Stimulated activated memory B cell treated with anti-CD40 and anti-IgM and Interleukin-4, amounts not matched to agents 10 μg/mL and 1 μg/mL and 100 μg/mL, for 72 hours (primary cell): ENCODE results near the gene NFKB1.

Experiments used
- ATAC-seq: fragments of 150-1000 bp; cut with Tn5 transposase; 2 replicates; pipeline ENCODE4 v1.10.0; 2021
- H3K27ac Mint-ChIP-seq: one replicate; pipeline ENCODE4 v1.8.0; 2022; ENCODE audit warnings: mild to moderate bottlenecking, mixed read lengths
- H3K27me3 Mint-ChIP-seq: one replicate; pipeline ENCODE4 v1.8.0; 2022; ENCODE audit warnings: mixed read lengths
- H3K36me3 Mint-ChIP-seq: one replicate; pipeline ENCODE4 v1.8.0; 2022; ENCODE audit warnings: mixed read lengths
- H3K4me1 Mint-ChIP-seq: one replicate; pipeline ENCODE4 v1.8.0; 2022; ENCODE audit warnings: mixed read lengths
- H3K4me3 Mint-ChIP-seq: one replicate; pipeline ENCODE4 v1.8.0; 2022; ENCODE audit warnings: mild to moderate bottlenecking, moderate library complexity, mixed read lengths
- H3K9me3 Mint-ChIP-seq: one replicate; pipeline ENCODE4 v1.8.0; 2022; ENCODE audit warnings: mixed read lengths

The NFKB1 gene

GRCh38 chr4:102534845-102535244 is 33.7 kb downstream of the NFKB1 start:
- H3K27ac Mint-ChIP-seq = peak overlapping the region; percentile 35
- no peak overlapping the region for H3K4me3 Mint-ChIP-seq
- peaks cover 37% of the 10 kb centered on the region for H3K4me1 Mint-ChIP-seq
- no peak for ATAC-seq
- no peaks in the 10 kb centered on the region for H3K9me3 Mint-ChIP-seq
- H3K27me3 Mint-ChIP-seq = no peaks in the 10 kb centered on the region
- H3K36me3 Mint-ChIP-seq = peaks cover 28% of the 10 kb centered on the region

GRCh38 chr4:102535398-102536082 is 34.4 kb downstream of the NFKB1 start:
- Mint-ChIP-seq H3K4me3 (no peak overlapping the region), H3K27me3 (no peaks in the 10 kb centered on the region)

GRCh38 chr4:102536768-102537167 is 35.6 kb downstream of the NFKB1 start:
- Mint-ChIP-seq H3K9me3 (no peaks in the 10 kb centered on the region), H3K36me3 (peaks cover 34% of the 10 kb centered on the region), H3K27me3 (no peaks in the 10 kb centered on the region), H3K4me1 (peaks cover 43% of the 10 kb centered on the region), H3K27ac (no peak overlapping the region), H3K4me3 (no peak overlapping the region)
- no peak for ATAC-seq

More at GRCh38 chr4:102535398-102536082, 34.4 kb downstream of the NFKB1 start:
- H3K9me3 Mint-ChIP-seq = no peaks in the 10 kb centered on the region
- H3K36me3 Mint-ChIP-seq = peaks cover 27% of the 10 kb centered on the region
- peak; percentile 76 for ATAC-seq
- H3K27ac Mint-ChIP-seq = no peak overlapping the region
- H3K4me1 Mint-ChIP-seq = peaks cover 35% of the 10 kb centered on the region

- H3K9me3 Mint-ChIP-seq = no peaks in the 10 kb centered on the region
- H3K36me3 Mint-ChIP-seq = peaks cover 36% of the 10 kb centered on the region
- ATAC-seq = no peak
- H3K27me3 Mint-ChIP-seq = no peaks in the 10 kb centered on the region
- peaks cover 45% of the 10 kb centered on the region for H3K4me1 Mint-ChIP-seq
- H3K27ac Mint-ChIP-seq = no peak overlapping the region
- no peak overlapping the region for H3K4me3 Mint-ChIP-seq
Observed at GRCh38 chr4:102537269-102537668, 36.1 kb downstream of the NFKB1 start.

GRCh38 chr4:102541697-102542096 is 40.5 kb downstream of the NFKB1 start:
- no peaks in the 10 kb centered on the region for H3K27me3 Mint-ChIP-seq
- H3K9me3 Mint-ChIP-seq = no peaks in the 10 kb centered on the region
- no peak overlapping the region for H3K27ac Mint-ChIP-seq
- peaks cover 54% of the 10 kb centered on the region for H3K4me1 Mint-ChIP-seq
- no peak overlapping the region for H3K4me3 Mint-ChIP-seq
- H3K36me3 Mint-ChIP-seq = peaks cover 64% of the 10 kb centered on the region
- no peak for ATAC-seq

- H3K27ac Mint-ChIP-seq = peak overlapping the region; percentile 56
- ATAC-seq = no peak
- H3K36me3 Mint-ChIP-seq = peaks cover 77% of the 10 kb centered on the region
- no peaks in the 10 kb centered on the region for H3K9me3 Mint-ChIP-seq
- H3K27me3 Mint-ChIP-seq = no peaks in the 10 kb centered on the region
- peaks cover 68% of the 10 kb centered on the region for H3K4me1 Mint-ChIP-seq
- H3K4me3 Mint-ChIP-seq = no peak overlapping the region
Observed at GRCh38 chr4:102543030-102543928, 42.1 kb downstream of the NFKB1 start.

GRCh38 chr4:102546635-102547034 is 45.5 kb downstream of the NFKB1 start:
- Mint-ChIP-seq H3K27me3 (no peaks in the 10 kb centered on the region), H3K27ac (peak overlapping the region; percentile 40), H3K4me1 (peaks cover 68% of the 10 kb centered on the region), H3K9me3 (no peaks in the 10 kb centered on the region), H3K4me3 (no peak overlapping the region), H3K36me3 (peaks cover 75% of the 10 kb centered on the region)
- ATAC-seq = peak; percentile 86

- Mint-ChIP-seq H3K4me3 (no peak overlapping the region), H3K27me3 (no peaks in the 10 kb centered on the region), H3K36me3 (peaks cover 73% of the 10 kb centered on the region), H3K27ac (no peak overlapping the region), H3K9me3 (no peaks in the 10 kb centered on the region), H3K4me1 (peaks cover 73% of the 10 kb centered on the region)
- no peak for ATAC-seq
Observed at GRCh38 chr4:102547973-102548372, 46.8 kb downstream of the NFKB1 start.

- no peak for ATAC-seq
- Mint-ChIP-seq H3K9me3 (no peaks in the 10 kb centered on the region), H3K27ac (peak overlapping the region; percentile 86), H3K4me1 (peaks cover 47% of the 10 kb centered on the region), H3K36me3 (peaks cover 42% of the 10 kb centered on the region), H3K4me3 (peak overlapping the region; percentile 55), H3K27me3 (no peaks in the 10 kb centered on the region)
Observed at GRCh38 chr4:102551958-102552565, 50.9 kb downstream of the NFKB1 start.

GRCh38 chr4:102552781-102553180 is 51.6 kb downstream of the NFKB1 start:
- no peaks in the 10 kb centered on the region for H3K9me3 Mint-ChIP-seq
- peak overlapping the region; percentile 86 for H3K27ac Mint-ChIP-seq
- H3K27me3 Mint-ChIP-seq = no peaks in the 10 kb centered on the region
- H3K4me3 Mint-ChIP-seq = peak overlapping the region; percentile 24
- ATAC-seq = no peak
- H3K4me1 Mint-ChIP-seq = peaks cover 41% of the 10 kb centered on the region
- H3K36me3 Mint-ChIP-seq = peaks cover 37% of the 10 kb centered on the region

GRCh38 chr4:102553982-102554381 is 52.8 kb downstream of the NFKB1 start:
- Mint-ChIP-seq H3K4me1 (peaks cover 47% of the 10 kb centered on the region), H3K9me3 (no peaks in the 10 kb centered on the region), H3K4me3 (no peak overlapping the region), H3K36me3 (peaks cover 37% of the 10 kb centered on the region), H3K27ac (no peak overlapping the region), H3K27me3 (no peaks in the 10 kb centered on the region)
- no peak for ATAC-seq

- Mint-ChIP-seq H3K4me1 (peaks cover 51% of the 10 kb centered on the region), H3K4me3 (no peak overlapping the region), H3K9me3 (no peaks in the 10 kb centered on the region), H3K27ac (no peak overlapping the region), H3K36me3 (peaks cover 40% of the 10 kb centered on the region), H3K27me3 (no peaks in the 10 kb centered on the region)
- ATAC-seq = no peak
Observed at GRCh38 chr4:102554482-102554881, 53.3 kb downstream of the NFKB1 start.

- Mint-ChIP-seq H3K27me3 (no peaks in the 10 kb centered on the region), H3K4me3 (no peak overlapping the region), H3K9me3 (no peaks in the 10 kb centered on the region), H3K27ac (no peak overlapping the region), H3K4me1 (peaks cover 51% of the 10 kb centered on the region), H3K36me3 (peaks cover 38% of the 10 kb centered on the region)
- ATAC-seq = no peak
Observed at GRCh38 chr4:102554992-102555391, 53.8 kb downstream of the NFKB1 start.

- Mint-ChIP-seq H3K27ac (no peak overlapping the region), H3K9me3 (no peaks in the 10 kb centered on the region), H3K4me3 (no peak overlapping the region), H3K27me3 (no peaks in the 10 kb centered on the region), H3K36me3 (peaks cover 44% of the 10 kb centered on the region), H3K4me1 (peaks cover 52% of the 10 kb centered on the region)
- ATAC-seq = no peak
Observed at GRCh38 chr4:102557636-102558035, 56.5 kb downstream of the NFKB1 start.

GRCh38 chr4:102560115-102560514 is 59.0 kb downstream of the NFKB1 start:
- Mint-ChIP-seq H3K27ac (peak overlapping the region; percentile 89), H3K36me3 (peaks cover 48% of the 10 kb centered on the region), H3K9me3 (no peaks in the 10 kb centered on the region), H3K4me1 (peaks cover 66% of the 10 kb centered on the region), H3K27me3 (no peaks in the 10 kb centered on the region), H3K4me3 (peak overlapping the region; percentile 54)
- no peak for ATAC-seq
